HepG2 (cell line): ENCODE data around the gene LMNA. TPM values are rescaled to one million over a fixed set of nuclear protein-coding genes. Genes with fewer than 3 reads are reported as not detected.

Experiments
- FOXK2 ChIP-seq: fragments of 450-650 bp; IDR thresholded peaks from 2 replicates; pipeline ENCODE4 v1.6.1; 2016
- FOXP1 ChIP-seq, 2 experiments: fragments of 450-650 bp in 1 of 2; IDR thresholded peaks; 2 replicates each; pipeline ENCODE4 v1.6.1; 2017 to 2018; ENCODE audit warnings: antibody characterized with exemption in 1 of 2
- JDP2 ChIP-seq: sonication (generic); formaldehyde crosslinking; IDR thresholded peaks from 2 replicates; pipeline ENCODE4 v1.8.1; 2022; ENCODE audit warnings: missing genetic modification reagents, borderline replicate concordance
- NBN ChIP-seq: fragments of 450-650 bp; conservative IDR thresholded peaks from 2 replicates; pipeline ENCODE4 v1.6.1; 2017
- NR2C2 ChIP-seq: sonication (generic); formaldehyde crosslinking; IDR thresholded peaks from 2 replicates; pipeline ENCODE4 v1.4.0; 2020; ENCODE audit warnings: missing genetic modification reagents, mild to moderate bottlenecking, moderate library complexity, borderline replicate concordance
- PCBP2 ChIP-seq: fragments of 200-400 bp; formaldehyde crosslinking; optimal IDR thresholded peaks from 2 replicates; pipeline ENCODE3; 2018; ENCODE audit warnings: low read length, low read depth; ENCODE audit not compliant: poor library complexity, severe bottlenecking
- STAG1 ChIP-seq: sonication (generic); formaldehyde crosslinking; IDR thresholded peaks from 2 replicates; pipeline ENCODE4 v1.4.0; 2020; ENCODE audit warnings: missing genetic modification reagents
- TEAD2 ChIP-seq: sonication (generic); formaldehyde crosslinking; IDR thresholded peaks from 2 replicates; pipeline ENCODE4 v1.9.0; 2021; ENCODE audit warnings: missing genetic modification reagents
- ZNF737 ChIP-seq: sonication (generic); formaldehyde crosslinking; IDR thresholded peaks from 2 replicates; pipeline ENCODE4 v1.5.0; 2020; ENCODE audit warnings: missing genetic modification reagents, mild to moderate bottlenecking, borderline replicate concordance
- polyA plus RNA-seq, 8 experiments: library from polyadenylated mRNA; depleted of rRNA in 3 of 8; stranded (reverse) in 7 of 8; unstranded in 1 of 8; fragments of >200 nt; fragmentation: Illumina TruSeq in 4 of 8; extraction: Trizol in 4 of 8; gene quantifications; 2 replicates each; pipeline versions ENCODE4 v1.2.1 to v1.2.3, GENCODE V29; 2011 to 2016; ENCODE audit warnings: low read depth in 4 of 8, missing spikeins in 1 of 8, mixed read lengths in 1 of 8; ENCODE audit not compliant: insufficient read depth in 1 of 8
- total RNA-seq, 5 experiments: library from RNA; depleted of rRNA; stranded (reverse); fragments of >200 nt; fragmentation: Illumina TruSeq; extraction: Trizol; gene quantifications; 2 replicates each; pipeline ENCODE4 v1.2.3, GENCODE V29; 2016; ENCODE audit warnings: low read depth in 1 of 5
- TF ChIP-seq, protein P1 (sequence below): sonication (generic); formaldehyde crosslinking; IDR thresholded peaks from 2 replicates; pipeline ENCODE4 v1.5.0; 2020; ENCODE audit warnings: mild to moderate bottlenecking, missing genetic modification reagents
- TF ChIP-seq, protein P2 (sequence below): conservative IDR thresholded peaks from 2 replicates; pipeline ENCODE4 v1.6.1; 2018; ENCODE audit warnings: missing genetic modification reagents
- TF ChIP-seq, protein P3 (sequence below): sonication (generic); formaldehyde crosslinking; IDR thresholded peaks from 2 replicates; pipeline ENCODE4 v1.9.0; 2022; ENCODE audit warnings: low read depth, missing genetic modification reagents
- TF ChIP-seq, protein P4 (sequence below): sonication (generic); formaldehyde crosslinking; IDR thresholded peaks from 2 replicates; pipeline ENCODE4 v1.4.0; 2020; ENCODE audit warnings: missing genetic modification reagents, mild to moderate bottlenecking, borderline replicate concordance
- TF ChIP-seq, protein P5 (sequence below): sonication (generic); formaldehyde crosslinking; IDR thresholded peaks from 2 replicates; pipeline ENCODE4 v1.8.0; 2022; ENCODE audit warnings: mild to moderate bottlenecking, missing genetic modification reagents
- TF ChIP-seq, protein P6 (sequence below): sonication (generic); formaldehyde crosslinking; IDR thresholded peaks from 2 replicates; pipeline ENCODE4 v1.4.0; 2020; ENCODE audit warnings: missing genetic modification reagents
- TF ChIP-seq, protein P7 (sequence below): IDR thresholded peaks from 2 replicates; pipeline ENCODE4 v1.6.1; 2018; ENCODE audit warnings: missing genetic modification reagents

Gene LMNA
- total and polyA plus RNA-seq, 2 of the 13 experiments (the other 11 are each of a cell fraction or from before 2014, with no cell fraction given) = 107 to 225 TPM

DNA sequence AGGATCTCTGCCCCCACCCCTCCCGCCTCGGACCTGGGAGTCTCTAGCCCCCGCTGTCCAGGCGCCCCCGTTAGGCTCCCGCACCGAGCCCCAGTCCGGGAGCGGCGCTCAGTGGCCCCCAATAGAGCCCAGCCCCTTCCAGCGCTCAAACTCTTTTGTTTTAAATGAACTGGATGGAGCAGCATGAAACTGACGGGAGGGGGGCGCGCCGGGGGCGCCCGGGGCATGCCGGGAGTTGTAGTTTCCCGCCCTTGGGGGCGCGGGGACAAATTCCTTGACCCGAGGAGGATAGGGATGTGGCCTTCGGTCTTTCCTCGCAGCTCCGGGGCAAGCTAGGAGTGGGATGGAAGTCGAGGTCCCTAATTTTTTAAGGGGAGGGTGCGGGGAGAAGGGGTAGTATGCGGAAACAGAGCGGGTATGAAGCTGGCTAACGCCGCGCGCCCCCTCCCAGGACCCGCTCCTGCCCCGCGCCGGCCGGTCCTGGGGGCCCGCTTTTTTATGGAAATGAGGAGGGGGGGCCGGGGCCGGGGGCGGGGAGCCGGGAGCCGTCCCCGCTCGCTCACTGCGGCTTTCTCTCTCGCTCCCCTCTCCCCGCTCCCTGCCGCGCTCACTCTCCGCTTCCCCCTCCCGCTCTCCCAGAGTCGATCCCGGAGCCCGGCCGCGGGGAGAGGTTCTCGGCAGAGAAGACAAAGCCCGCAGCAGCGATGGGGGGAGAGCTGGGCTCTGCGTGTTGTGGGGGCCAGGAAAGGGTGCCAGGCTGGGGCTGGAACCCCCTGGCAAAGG, 32.0 kb upstream of the LMNA start, which contains the start of gene MEX3A (continued):
- TF ChIP-seq, protein P1, sequence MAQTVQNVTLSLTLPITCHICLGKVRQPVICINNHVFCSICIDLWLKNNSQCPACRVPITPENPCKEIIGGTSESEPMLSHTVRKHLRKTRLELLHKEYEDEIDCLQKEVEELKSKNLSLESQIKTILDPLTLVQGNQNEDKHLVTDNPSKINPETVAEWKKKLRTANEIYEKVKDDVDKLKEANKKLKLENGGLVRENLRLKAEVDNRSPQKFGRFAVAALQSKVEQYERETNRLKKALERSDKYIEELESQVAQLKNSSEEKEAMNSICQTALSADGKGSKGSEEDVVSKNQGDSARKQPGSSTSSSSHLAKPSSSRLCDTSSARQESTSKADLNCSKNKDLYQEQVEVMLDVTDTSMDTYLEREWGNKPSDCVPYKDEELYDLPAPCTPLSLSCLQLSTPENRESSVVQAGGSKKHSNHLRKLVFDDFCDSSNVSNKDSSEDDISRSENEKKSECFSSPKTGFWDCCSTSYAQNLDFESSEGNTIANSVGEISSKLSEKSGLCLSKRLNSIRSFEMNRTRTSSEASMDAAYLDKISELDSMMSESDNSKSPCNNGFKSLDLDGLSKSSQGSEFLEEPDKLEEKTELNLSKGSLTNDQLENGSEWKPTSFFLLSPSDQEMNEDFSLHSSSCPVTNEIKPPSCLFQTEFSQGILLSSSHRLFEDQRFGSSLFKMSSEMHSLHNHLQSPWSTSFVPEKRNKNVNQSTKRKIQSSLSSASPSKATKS (CRISPR knock-in tag) = no peak
- TF ChIP-seq NBN (no peak), STAG1 (CRISPR knock-in tag) (no peak), FOXK2 (no peak), JDP2 (CRISPR knock-in tag) (no peak), NR2C2 (peak; percentile 85), FOXP1 (IDR thresholded peaks at IDR 0.05) (no peak), FOXP1 (CRISPR knock-in tag; IDR thresholded peaks at IDR 0.05) (no peak), TEAD2 (CRISPR knock-in tag) (no peak), ZNF737 (CRISPR knock-in tag) (no peak), PCBP2 (no peak)
- TF ChIP-seq, protein P2, sequence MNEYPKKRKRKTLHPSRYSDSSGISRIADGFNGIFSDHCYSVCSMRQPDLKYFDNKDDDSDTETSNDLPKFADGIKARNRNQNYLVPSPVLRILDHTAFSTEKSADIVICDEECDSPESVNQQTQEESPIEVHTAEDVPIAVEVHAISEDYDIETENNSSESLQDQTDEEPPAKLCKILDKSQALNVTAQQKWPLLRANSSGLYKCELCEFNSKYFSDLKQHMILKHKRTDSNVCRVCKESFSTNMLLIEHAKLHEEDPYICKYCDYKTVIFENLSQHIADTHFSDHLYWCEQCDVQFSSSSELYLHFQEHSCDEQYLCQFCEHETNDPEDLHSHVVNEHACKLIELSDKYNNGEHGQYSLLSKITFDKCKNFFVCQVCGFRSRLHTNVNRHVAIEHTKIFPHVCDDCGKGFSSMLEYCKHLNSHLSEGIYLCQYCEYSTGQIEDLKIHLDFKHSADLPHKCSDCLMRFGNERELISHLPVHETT = no peak
- TF ChIP-seq, protein P3, sequence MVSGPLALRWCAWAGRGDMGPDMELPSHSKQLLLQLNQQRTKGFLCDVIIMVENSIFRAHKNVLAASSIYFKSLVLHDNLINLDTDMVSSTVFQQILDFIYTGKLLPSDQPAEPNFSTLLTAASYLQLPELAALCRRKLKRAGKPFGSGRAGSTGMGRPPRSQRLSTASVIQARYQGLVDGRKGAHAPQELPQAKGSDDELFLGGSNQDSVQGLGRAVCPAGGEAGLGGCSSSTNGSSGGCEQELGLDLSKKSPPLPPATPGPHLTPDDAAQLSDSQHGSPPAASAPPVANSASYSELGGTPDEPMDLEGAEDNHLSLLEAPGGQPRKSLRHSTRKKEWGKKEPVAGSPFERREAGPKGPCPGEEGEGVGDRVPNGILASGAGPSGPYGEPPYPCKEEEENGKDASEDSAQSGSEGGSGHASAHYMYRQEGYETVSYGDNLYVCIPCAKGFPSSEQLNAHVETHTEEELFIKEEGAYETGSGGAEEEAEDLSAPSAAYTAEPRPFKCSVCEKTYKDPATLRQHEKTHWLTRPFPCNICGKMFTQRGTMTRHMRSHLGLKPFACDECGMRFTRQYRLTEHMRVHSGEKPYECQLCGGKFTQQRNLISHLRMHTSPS = no peak
- TF ChIP-seq, protein P4, sequence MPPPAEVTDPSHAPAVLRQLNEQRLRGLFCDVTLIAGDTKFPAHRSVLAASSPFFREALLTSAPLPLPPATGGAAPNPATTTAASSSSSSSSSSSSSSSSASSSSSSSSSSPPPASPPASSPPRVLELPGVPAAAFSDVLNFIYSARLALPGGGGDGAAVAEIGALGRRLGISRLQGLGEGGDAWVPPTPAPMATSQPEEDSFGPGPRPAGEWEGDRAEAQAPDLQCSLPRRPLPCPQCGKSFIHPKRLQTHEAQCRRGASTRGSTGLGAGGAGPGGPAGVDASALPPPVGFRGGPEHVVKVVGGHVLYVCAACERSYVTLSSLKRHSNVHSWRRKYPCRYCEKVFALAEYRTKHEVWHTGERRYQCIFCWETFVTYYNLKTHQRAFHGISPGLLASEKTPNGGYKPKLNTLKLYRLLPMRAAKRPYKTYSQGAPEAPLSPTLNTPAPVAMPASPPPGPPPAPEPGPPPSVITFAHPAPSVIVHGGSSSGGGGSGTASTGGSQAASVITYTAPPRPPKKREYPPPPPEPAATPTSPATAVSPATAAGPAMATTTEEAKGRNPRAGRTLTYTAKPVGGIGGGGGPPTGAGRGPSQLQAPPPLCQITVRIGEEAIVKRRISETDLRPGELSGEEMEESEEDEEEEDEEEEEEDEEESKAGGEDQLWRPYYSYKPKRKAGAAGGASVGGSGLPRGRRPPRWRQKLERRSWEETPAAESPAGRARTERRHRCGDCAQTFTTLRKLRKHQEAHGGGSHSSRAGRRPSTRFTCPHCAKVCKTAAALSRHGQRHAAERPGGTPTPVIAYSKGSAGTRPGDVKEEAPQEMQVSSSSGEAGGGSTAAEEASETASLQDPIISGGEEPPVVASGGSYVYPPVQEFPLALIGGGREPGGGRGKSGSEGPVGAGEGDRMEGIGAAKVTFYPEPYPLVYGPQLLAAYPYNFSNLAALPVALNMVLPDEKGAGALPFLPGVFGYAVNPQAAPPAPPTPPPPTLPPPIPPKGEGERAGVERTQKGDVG (CRISPR knock-in tag) = no peak
- TF ChIP-seq, protein P5, sequence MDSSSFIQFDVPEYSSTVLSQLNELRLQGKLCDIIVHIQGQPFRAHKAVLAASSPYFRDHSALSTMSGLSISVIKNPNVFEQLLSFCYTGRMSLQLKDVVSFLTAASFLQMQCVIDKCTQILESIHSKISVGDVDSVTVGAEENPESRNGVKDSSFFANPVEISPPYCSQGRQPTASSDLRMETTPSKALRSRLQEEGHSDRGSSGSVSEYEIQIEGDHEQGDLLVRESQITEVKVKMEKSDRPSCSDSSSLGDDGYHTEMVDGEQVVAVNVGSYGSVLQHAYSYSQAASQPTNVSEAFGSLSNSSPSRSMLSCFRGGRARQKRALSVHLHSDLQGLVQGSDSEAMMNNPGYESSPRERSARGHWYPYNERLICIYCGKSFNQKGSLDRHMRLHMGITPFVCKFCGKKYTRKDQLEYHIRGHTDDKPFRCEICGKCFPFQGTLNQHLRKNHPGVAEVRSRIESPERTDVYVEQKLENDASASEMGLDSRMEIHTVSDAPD (CRISPR knock-in tag) = no peak
- TF ChIP-seq, protein P6, sequence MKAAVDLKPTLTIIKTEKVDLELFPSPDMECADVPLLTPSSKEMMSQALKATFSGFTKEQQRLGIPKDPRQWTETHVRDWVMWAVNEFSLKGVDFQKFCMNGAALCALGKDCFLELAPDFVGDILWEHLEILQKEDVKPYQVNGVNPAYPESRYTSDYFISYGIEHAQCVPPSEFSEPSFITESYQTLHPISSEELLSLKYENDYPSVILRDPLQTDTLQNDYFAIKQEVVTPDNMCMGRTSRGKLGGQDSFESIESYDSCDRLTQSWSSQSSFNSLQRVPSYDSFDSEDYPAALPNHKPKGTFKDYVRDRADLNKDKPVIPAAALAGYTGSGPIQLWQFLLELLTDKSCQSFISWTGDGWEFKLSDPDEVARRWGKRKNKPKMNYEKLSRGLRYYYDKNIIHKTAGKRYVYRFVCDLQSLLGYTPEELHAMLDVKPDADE = no peak
- TF ChIP-seq, protein P7, sequence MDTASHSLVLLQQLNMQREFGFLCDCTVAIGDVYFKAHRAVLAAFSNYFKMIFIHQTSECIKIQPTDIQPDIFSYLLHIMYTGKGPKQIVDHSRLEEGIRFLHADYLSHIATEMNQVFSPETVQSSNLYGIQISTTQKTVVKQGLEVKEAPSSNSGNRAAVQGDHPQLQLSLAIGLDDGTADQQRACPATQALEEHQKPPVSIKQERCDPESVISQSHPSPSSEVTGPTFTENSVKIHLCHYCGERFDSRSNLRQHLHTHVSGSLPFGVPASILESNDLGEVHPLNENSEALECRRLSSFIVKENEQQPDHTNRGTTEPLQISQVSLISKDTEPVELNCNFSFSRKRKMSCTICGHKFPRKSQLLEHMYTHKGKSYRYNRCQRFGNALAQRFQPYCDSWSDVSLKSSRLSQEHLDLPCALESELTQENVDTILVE (CRISPR knock-in tag) = no peak
